Upper lobe of left lung (tissue), 4 donors: ENCODE results near the gene COL6A3.

Experiments
- POLR2A ChIP-seq, 4 donors: fragments of 450-650 bp; IDR thresholded peaks; one replicate each; pipeline ENCODE4 v1.5.1; 2016 to 2017; ENCODE audit warnings: antibody characterized with exemption in 4 of 4, mild to moderate bottlenecking in 2 of 4
- POLR2AphosphoS5 ChIP-seq, 2 donors: sonication (generic); formaldehyde crosslinking; IDR thresholded peaks; one replicate each; pipeline ENCODE4 v1.5.1; 2017; ENCODE audit warnings: antibody characterized with exemption in 2 of 2
- TF ChIP-seq, protein P1 (sequence below), 6 experiments: fragments of 450-650 bp in 4 of 6; fragments of 200-600 bp in 2 of 6; sonication (generic) in 2 of 6; IDR thresholded peaks; one replicate each; pipeline ENCODE4 v1.5.1; 2016 to 2019; ENCODE audit warnings: antibody characterized with exemption in 6 of 6

DNA sequence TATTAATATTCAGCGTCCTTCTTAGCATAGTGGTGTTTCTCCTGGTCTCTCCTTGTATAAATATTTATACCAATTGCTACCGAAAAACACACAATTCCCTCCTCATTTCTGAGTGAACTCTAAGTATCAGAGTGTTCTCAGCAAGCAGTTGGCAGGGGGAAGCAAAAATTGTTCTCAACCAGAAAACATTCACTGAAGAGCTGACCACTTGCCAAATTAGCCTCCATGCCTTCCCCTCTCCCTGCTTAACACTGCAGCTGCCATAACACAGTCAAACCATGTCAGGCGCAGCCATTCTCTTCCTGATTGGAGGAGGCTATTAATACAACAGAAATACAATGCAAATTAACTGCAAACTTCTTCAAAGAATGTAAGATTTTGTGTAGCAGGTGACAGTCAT lies 105.0 kb downstream of the COL6A3 start:
- no peak for TF ChIP-seq POLR2A (IDR thresholded peaks at IDR 0.05)
- TF ChIP-seq, protein P1, sequence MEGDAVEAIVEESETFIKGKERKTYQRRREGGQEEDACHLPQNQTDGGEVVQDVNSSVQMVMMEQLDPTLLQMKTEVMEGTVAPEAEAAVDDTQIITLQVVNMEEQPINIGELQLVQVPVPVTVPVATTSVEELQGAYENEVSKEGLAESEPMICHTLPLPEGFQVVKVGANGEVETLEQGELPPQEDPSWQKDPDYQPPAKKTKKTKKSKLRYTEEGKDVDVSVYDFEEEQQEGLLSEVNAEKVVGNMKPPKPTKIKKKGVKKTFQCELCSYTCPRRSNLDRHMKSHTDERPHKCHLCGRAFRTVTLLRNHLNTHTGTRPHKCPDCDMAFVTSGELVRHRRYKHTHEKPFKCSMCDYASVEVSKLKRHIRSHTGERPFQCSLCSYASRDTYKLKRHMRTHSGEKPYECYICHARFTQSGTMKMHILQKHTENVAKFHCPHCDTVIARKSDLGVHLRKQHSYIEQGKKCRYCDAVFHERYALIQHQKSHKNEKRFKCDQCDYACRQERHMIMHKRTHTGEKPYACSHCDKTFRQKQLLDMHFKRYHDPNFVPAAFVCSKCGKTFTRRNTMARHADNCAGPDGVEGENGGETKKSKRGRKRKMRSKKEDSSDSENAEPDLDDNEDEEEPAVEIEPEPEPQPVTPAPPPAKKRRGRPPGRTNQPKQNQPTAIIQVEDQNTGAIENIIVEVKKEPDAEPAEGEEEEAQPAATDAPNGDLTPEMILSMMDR (IDR thresholded peaks at IDR 0.05): no peak
- TF ChIP-seq POLR2AphosphoS5 (IDR thresholded peaks at IDR 0.05): no peak
